H9 (cell line): Measurements from ENCODE around the gene ANKRD17. TPM values are rescaled to one million over a fixed set of nuclear protein-coding genes. Genes with fewer than 3 reads are reported as not detected.

Source experiments
- DNase-seq: peaks from one replicate; pipeline ENCODE4 v3.0.0-alpha.2; 2017
- H2AFZ ChIP-seq: one replicate; pipeline ENCODE4 v1.6.1; 2013; ENCODE audit warnings: mild to moderate bottlenecking, low read length, control low read depth, moderate library complexity
- H2AK5ac ChIP-seq: 2 replicates; pipeline ENCODE4 v1.6.1; 2013; ENCODE audit warnings: low read length, control low read depth, mixed read lengths; ENCODE audit not compliant: insufficient read length
- H2BK120ac ChIP-seq: one replicate; pipeline ENCODE4 v1.6.1; 2013; ENCODE audit warnings: low read depth, mild to moderate bottlenecking, low read length, control low read depth, inconsistent platforms; ENCODE audit not compliant: poor library complexity, severe bottlenecking
- H2BK12ac ChIP-seq: 2 replicates; pipeline ENCODE4 v1.6.1; 2013; ENCODE audit warnings: low read length, control low read depth, mixed read lengths, low read depth; ENCODE audit not compliant: insufficient read length
- H2BK15ac ChIP-seq: 2 replicates; pipeline ENCODE4 v1.6.1; 2013; ENCODE audit warnings: low read depth, low read length, control low read depth
- H2BK20ac ChIP-seq: one replicate; pipeline ENCODE4 v1.6.1; 2013; ENCODE audit warnings: low read depth, mild to moderate bottlenecking, low read length, control low read depth, inconsistent platforms; ENCODE audit not compliant: poor library complexity, severe bottlenecking
- H2BK5ac ChIP-seq: 2 replicates; pipeline ENCODE4 v1.6.1; 2013; ENCODE audit warnings: low read length, control low read depth, mixed read lengths; ENCODE audit not compliant: insufficient read length
- H3K14ac ChIP-seq: 2 replicates; pipeline ENCODE4 v1.6.1; 2013; ENCODE audit warnings: low read length, control low read depth; ENCODE audit not compliant: insufficient read depth
- H3K18ac ChIP-seq: 2 replicates; pipeline ENCODE4 v1.6.1; 2013; ENCODE audit warnings: low read depth, mild to moderate bottlenecking, mixed read lengths, low read length, control low read depth; ENCODE audit not compliant: insufficient read length
- H3K23ac ChIP-seq: 2 replicates; pipeline ENCODE4 v1.6.1; 2013; ENCODE audit warnings: low read length, control low read depth, mixed read lengths, low read depth; ENCODE audit not compliant: insufficient read length
- H3K23me2 ChIP-seq: 2 replicates; pipeline ENCODE4 v1.6.1; 2013; ENCODE audit warnings: low read depth, mild to moderate bottlenecking, mixed read lengths, low read length, control low read depth; ENCODE audit not compliant: insufficient read length, poor library complexity, severe bottlenecking
- H3K27ac ChIP-seq: 2 replicates; pipeline ENCODE4 v1.5.1; 2013; ENCODE audit warnings: low read length, control low read depth, mixed read lengths, low read depth; ENCODE audit not compliant: insufficient read length
- H3K27me3 ChIP-seq: 2 replicates; pipeline ENCODE4 v1.6.1; 2013; ENCODE audit warnings: low read length, control low read depth, inconsistent platforms; ENCODE audit not compliant: insufficient read depth
- H3K4ac ChIP-seq: 2 replicates; pipeline ENCODE4 v1.6.1; 2013; ENCODE audit warnings: low read depth, mild to moderate bottlenecking, control low read depth, inconsistent platforms, low read length, moderate library complexity
- H3K4me1 ChIP-seq: 2 replicates; pipeline ENCODE4 v1.6.1; 2013; ENCODE audit warnings: low read length, control low read depth, inconsistent platforms; ENCODE audit not compliant: insufficient read depth
- H3K4me2 ChIP-seq: 2 replicates; pipeline ENCODE4 v1.6.1; 2013; ENCODE audit warnings: low read length, control low read depth, mixed read lengths; ENCODE audit not compliant: insufficient read length, insufficient read depth
- H3K56ac ChIP-seq: 2 replicates; pipeline ENCODE4 v1.6.1; 2013; ENCODE audit warnings: low read depth, mild to moderate bottlenecking, mixed read lengths, low read length, control low read depth; ENCODE audit not compliant: insufficient read length
- H3K79me1 ChIP-seq: 2 replicates; pipeline ENCODE4 v1.6.1; 2013; ENCODE audit warnings: low read depth, mild to moderate bottlenecking, moderate library complexity, low read length, control low read depth, inconsistent platforms; ENCODE audit not compliant: insufficient read depth, poor library complexity, severe bottlenecking
- H3K79me2 ChIP-seq: 2 replicates; pipeline ENCODE4 v1.6.1; 2013; ENCODE audit warnings: low read length, control low read depth, inconsistent platforms; ENCODE audit not compliant: insufficient read depth
- H3K9ac ChIP-seq: 2 replicates; pipeline ENCODE4 v1.6.1; 2013; ENCODE audit warnings: low read length, control low read depth, mixed read lengths; ENCODE audit not compliant: insufficient read length; ENCODE audit errors: extremely low read depth
- H3K9me3 ChIP-seq: one replicate; pipeline ENCODE4 v1.6.1; 2013; ENCODE audit warnings: low read depth, low read length, inconsistent platforms; ENCODE audit not compliant: control insufficient read depth
- H3T11ph ChIP-seq: one replicate; pipeline ENCODE4 v1.6.1; 2013; ENCODE audit warnings: mild to moderate bottlenecking, low read length, control low read depth, inconsistent platforms
- H4K20me1 ChIP-seq: one replicate; pipeline ENCODE4 v1.6.1; 2013; ENCODE audit not compliant: control insufficient read depth, insufficient read length, insufficient read depth
- H4K5ac ChIP-seq: 2 replicates; pipeline ENCODE4 v1.6.1; 2013; ENCODE audit warnings: low read depth, mild to moderate bottlenecking, mixed read lengths, low read length, control low read depth; ENCODE audit not compliant: insufficient read length
- H4K8ac ChIP-seq: replicated peaks from 2 replicates; pipeline ENCODE4 v1.6.1; 2013; ENCODE audit warnings: low read length, control low read depth, mixed read lengths, low read depth; ENCODE audit not compliant: insufficient read length
- H4K91ac ChIP-seq: 2 replicates; pipeline ENCODE4 v1.6.1; 2013; ENCODE audit warnings: low read depth, mild to moderate bottlenecking, moderate library complexity, mixed read lengths, low read length, control low read depth; ENCODE audit not compliant: insufficient read length
- H3K27ac Mint-ChIP-seq, 3 experiments: 2 replicates in 2 of 3; 3 replicates in 1 of 3; pipeline ENCODE4 v1.8.0; 2020 to 2021; ENCODE audit warnings: mixed read lengths in 3 of 3, mild to moderate bottlenecking in 1 of 3, moderate library complexity in 1 of 3
- H3K27me3 Mint-ChIP-seq: 2 replicates; pipeline ENCODE4 v1.8.0; 2021; ENCODE audit warnings: low read depth, mild to moderate bottlenecking, moderate library complexity, mixed read lengths
- H3K36me3 Mint-ChIP-seq, 3 experiments: 2 replicates in 2 of 3; 3 replicates in 1 of 3; pipeline ENCODE4 v1.8.0; 2020 to 2021; ENCODE audit warnings: low read depth in 3 of 3, mixed read lengths in 3 of 3; ENCODE audit not compliant: insufficient read depth in 1 of 3
- H3K4me1 Mint-ChIP-seq, 2 experiments: 2 replicates each; pipeline ENCODE4 v1.8.0; 2020; ENCODE audit warnings: mixed read lengths in 2 of 2
- H3K4me3 Mint-ChIP-seq, 2 experiments: 2 replicates in 1 of 2; 3 replicates in 1 of 2; pipeline ENCODE4 v1.8.0; 2020 to 2021; ENCODE audit warnings: mild to moderate bottlenecking in 2 of 2, mixed read lengths in 2 of 2, moderate library complexity in 1 of 2
- H3K9me3 Mint-ChIP-seq, 2 experiments: 2 replicates in 1 of 2; 3 replicates in 1 of 2; pipeline ENCODE4 v1.8.0; 2020; ENCODE audit warnings: mild to moderate bottlenecking in 2 of 2, mixed read lengths in 2 of 2, moderate library complexity in 1 of 2
- CTCF ChIP-seq: fragments of 200-600 bp; sonication (generic); conservative IDR thresholded peaks from 3 replicates; pipeline ENCODE4 v1.8.0; 2021; ENCODE audit warnings: antibody characterized with exemption, mild to moderate bottlenecking
- WGBS: extraction: QIAGEN DNeasy Blood & Tissue Kit; methylation state at CpG from one replicate; pipeline ENCODE4 v1.1.7; 2013; ENCODE audit warnings: missing lambda C conversion rate, low lambda C conversion rate, mixed read lengths; ENCODE audit not compliant: insufficient read length; ENCODE audit errors: extremely low coverage; 5-methylcytosine and 5-hydroxymethylcytosine counted together
- total RNA-seq: library from RNA; stranded (reverse); gene quantifications from 2 replicates; pipeline ENCODE4 v1.2.1, GENCODE V29; 2021

The ANKRD17 gene
- total RNA-seq, 1 experiment from 2014 or later = 82.4 TPM

DNA sequence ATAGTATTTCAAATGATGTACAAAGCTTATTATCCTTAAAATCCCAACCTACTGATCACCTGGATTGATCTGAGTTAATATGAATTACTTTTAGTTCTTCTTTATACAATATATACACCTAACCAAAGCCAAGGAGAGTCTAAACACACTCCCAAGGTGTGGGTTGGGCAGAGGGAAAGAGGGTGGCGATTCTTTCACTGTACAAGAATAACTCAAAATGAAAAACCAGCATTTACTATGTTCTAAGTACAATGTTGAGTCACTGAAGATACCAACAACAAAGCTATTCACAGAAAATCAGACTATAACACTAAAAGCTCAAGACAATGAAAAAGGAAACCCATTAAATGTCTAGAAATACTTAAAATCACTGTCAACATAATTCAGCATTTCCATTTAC is 46.6 kb downstream of the ANKRD17 start:
- no peaks in the 10 kb centered on the region for H3K27me3 ChIP-seq
- no peaks in the 10 kb centered on the region for H3K4me1 ChIP-seq
- TF ChIP-seq CTCF = no peak
- no peak overlapping the region for H3K14ac ChIP-seq
- no peak overlapping the region for H2AK5ac ChIP-seq
- H4K91ac ChIP-seq = no peak overlapping the region
- no peak overlapping the region for H3K9ac ChIP-seq
- H2BK12ac ChIP-seq = no peak overlapping the region
- H4K8ac ChIP-seq = no peak overlapping the region
- DNase-seq = no peak
- H3K23ac ChIP-seq = no peak overlapping the region
- no CpG with 5 or more reads among the region's 1 CpG for WGBS
- no peak overlapping the region for H3K27ac ChIP-seq
- Mint-ChIP-seq H3K27ac (no peak overlapping the region), H3K9me3 (no peaks in the 10 kb centered on the region), H3K27me3 (no peaks in the 10 kb centered on the region), H3K36me3 (peaks cover 0 to 11% (median 0%) of the 10 kb centered on the region in 3 experiments; a peak in 3 of 7 replicates), H3K4me3 (no peak overlapping the region), H3K4me1 (no peaks in the 10 kb centered on the region)
- H3T11ph ChIP-seq = no peak overlapping the region
- no peak overlapping the region for H2BK5ac ChIP-seq
- H3K4me2 ChIP-seq = no peak overlapping the region
- H2BK15ac ChIP-seq = no peak overlapping the region
- no peak overlapping the region for H3K4ac ChIP-seq
- H3K56ac ChIP-seq = no peak overlapping the region
- no peak overlapping the region for H3K18ac ChIP-seq
- no peak overlapping the region for H4K5ac ChIP-seq
- no peaks in the 10 kb centered on the region for H4K20me1 ChIP-seq
- peaks cover 4% of the 10 kb centered on the region for H3K79me1 ChIP-seq
- no peak overlapping the region for H2BK20ac ChIP-seq
- no peak overlapping the region for H2BK120ac ChIP-seq
- H3K9me3 ChIP-seq = no peaks in the 10 kb centered on the region
- peaks cover 11% of the 10 kb centered on the region; the same call in 1 of the 2 replicates for H3K79me2 ChIP-seq
- H2AFZ ChIP-seq = no peak overlapping the region
- H3K23me2 ChIP-seq = no peaks in the 10 kb centered on the region
